ENCODE results near the gene ACLY. TPM values are rescaled to one million over a fixed set of nuclear protein-coding genes. Genes with fewer than 3 reads are reported as not detected.
A peak's percentile ranks its signal among the peaks of the same experiment; 100 is the strongest.

ACLY gene
- polyA plus RNA-seq, 1 donor (not counting 4 experiments of a cell fraction or from before 2014, with no cell fraction given), result 363 TPM

- peak overlapping the region; percentile 54 for H3K27ac ChIP-seq (ENCODE audit: control insufficient read depth, insufficient read depth, low read length)
- DNase-seq (ENCODE audit: low read depth, low spot score), result no peak
These were observed 1.3 kb upstream of the ACLY start for GRCh38 chr17:41919840-41920579.

GRCh38 chr17:41919165-41919817, 540 bp upstream of the ACLY start:
- Histone ChIP-seq H3K9ac (ENCODE audit: control insufficient read depth, extremely low read depth, insufficient read depth, low read length) (peak overlapping the region; percentile 70), H3K9me1 (ENCODE audit: control insufficient read depth, extremely low read depth, insufficient read depth, low read length) (peaks cover 8% of the 10 kb centered on the region), H3K9me3 (ENCODE audit: control insufficient read depth, low read depth, low read length) (no peaks in the 10 kb centered on the region), H3K36me3 (ENCODE audit: control insufficient read depth in 2 of 2, extremely low read depth in 1 of 2, insufficient read depth in 2 of 2, low read length in 2 of 2) (peaks cover 10 to 13% of the 10 kb centered on the region in 2 experiments), H4K20me1 (ENCODE audit: control insufficient read depth, extremely low read depth, insufficient read depth, low read length) (peaks cover 34% of the 10 kb centered on the region), H3K4me3 (ENCODE audit: control insufficient read depth in 2 of 3, extremely low read depth in 1 of 3, insufficient read depth in 2 of 3, low read depth in 1 of 3, low read length in 3 of 3) (peak overlapping the region; percentile 50 to 87 (median 72)), H3K27ac (ENCODE audit: control insufficient read depth, insufficient read depth, low read length) (peak overlapping the region; percentile 54), H3K79me2 (ENCODE audit: control insufficient read depth, insufficient read depth, low read length) (peaks cover 45% of the 10 kb centered on the region), H3K27me3 (ENCODE audit: control insufficient read depth, extremely low read depth, insufficient read depth, low read length) (no peaks in the 10 kb centered on the region), H2AFZ (ENCODE audit: control insufficient read depth, low read length) (peak overlapping the region; percentile 83), H3K4me1 (ENCODE audit: control insufficient read depth, extremely low read depth, insufficient read depth, low read length) (peaks cover 37% of the 10 kb centered on the region), H3K4me2 (ENCODE audit: control insufficient read depth, extremely low read depth, insufficient read depth, low read depth, low read length) (peak overlapping the region; percentile 72)
- DNase-seq (ENCODE audit: low read depth, low spot score), result peak; percentile 60
- no peak for TF ChIP-seq CTCF (optimal IDR thresholded peaks at IDR 0.05 in 1 of 3, IDR thresholded peaks at IDR 0.05 in 1 of 3, conservative IDR thresholded peaks at IDR 0.05 in 1 of 3; ENCODE audit: extremely low read depth in 1 of 3, insufficient read depth in 2 of 3, low read length in 3 of 3)
- no peak for TF ChIP-seq EZH2 (IDR thresholded peaks at IDR 0.05; ENCODE audit: low read length)
- FAIRE-seq, result peak; percentile 84
- dilution Hi-C loops (cut with MboI; ENCODE audit: extremely low pct_ligation_motif_present, low sequenced_read_pairs), result no loop called here

More at GRCh38 chr17:41919840-41920579, 1.3 kb upstream of the ACLY start:
- TF ChIP-seq EZH2 (IDR thresholded peaks at IDR 0.05; ENCODE audit: low read length) (no peak), CTCF (optimal IDR thresholded peaks at IDR 0.05 in 1 of 3, IDR thresholded peaks at IDR 0.05 in 1 of 3, conservative IDR thresholded peaks at IDR 0.05 in 1 of 3; ENCODE audit: extremely low read depth in 1 of 3, insufficient read depth in 2 of 3, low read length in 3 of 3) (no peak)
- H3K4me1 ChIP-seq (ENCODE audit: control insufficient read depth, extremely low read depth, insufficient read depth, low read length), result peaks cover 34% of the 10 kb centered on the region
- H3K27me3 ChIP-seq (ENCODE audit: control insufficient read depth, extremely low read depth, insufficient read depth, low read length), result no peaks in the 10 kb centered on the region
- no peaks in the 10 kb centered on the region for H3K9me3 ChIP-seq (ENCODE audit: control insufficient read depth, low read depth, low read length)
- peaks cover 27% of the 10 kb centered on the region for H4K20me1 ChIP-seq (ENCODE audit: control insufficient read depth, extremely low read depth, insufficient read depth, low read length)
- H3K79me2 ChIP-seq (ENCODE audit: control insufficient read depth, insufficient read depth, low read length), result peaks cover 38% of the 10 kb centered on the region
- dilution Hi-C loops (cut with MboI; ENCODE audit: extremely low pct_ligation_motif_present, low sequenced_read_pairs), result no loop called here
- peak overlapping the region in 2 of 3 experiments; percentile 50 to 72 for H3K4me3 ChIP-seq (ENCODE audit: control insufficient read depth in 2 of 3, extremely low read depth in 1 of 3, insufficient read depth in 2 of 3, low read depth in 1 of 3, low read length in 3 of 3)
- peak overlapping the region; percentile 72 for H3K4me2 ChIP-seq (ENCODE audit: control insufficient read depth, extremely low read depth, insufficient read depth, low read depth, low read length)
- FAIRE-seq, result peak; percentile 17
- peak overlapping the region; percentile 45 for H2AFZ ChIP-seq (ENCODE audit: control insufficient read depth, low read length)
- peaks cover 8% of the 10 kb centered on the region for H3K9me1 ChIP-seq (ENCODE audit: control insufficient read depth, extremely low read depth, insufficient read depth, low read length)
- peaks cover 3 to 8% of the 10 kb centered on the region in 2 experiments for H3K36me3 ChIP-seq (ENCODE audit: control insufficient read depth in 2 of 2, extremely low read depth in 1 of 2, insufficient read depth in 2 of 2, low read length in 2 of 2)
- peak overlapping the region; percentile 70 for H3K9ac ChIP-seq (ENCODE audit: control insufficient read depth, extremely low read depth, insufficient read depth, low read length)
